Activated CD8-positive, alpha-beta T cell treated with anti-CD3 and anti-CD28 coated beads for 36 hours (primary cell): Measurements from ENCODE around the gene CYS1. TPM values are rescaled to one million over a fixed set of nuclear protein-coding genes. Genes with fewer than 3 reads are reported as not detected.

Source experiments
- ATAC-seq: fragments of 200-7000 bp; cut with Tn5 transposase; one replicate; pipeline ENCODE4 v1.10.0; 2021; ENCODE audit warnings: mild to moderate bottlenecking, moderate library complexity
- CTCF ChIA-PET: fragments of 350-600 bp; sonication (Branson Sonifier 250); formaldehyde crosslinking; loops from one replicate; lab custom pipeline; 2021; ENCODE audit warnings: antibody characterized with exemption; lab: Charles Lee
- POLR2A ChIA-PET: fragments of 350-600 bp; sonication (Branson Sonifier 250); formaldehyde crosslinking; loops from one replicate; lab custom pipeline; 2021; ENCODE audit warnings: antibody characterized with exemption; lab: Charles Lee
- DNase-seq: peaks from one replicate; pipeline ENCODE4 v3.0.0-alpha.2; 2020
- H3K27ac Mint-ChIP-seq: one replicate; pipeline ENCODE4 v1.8.0; 2021; ENCODE audit warnings: mild to moderate bottlenecking, mixed read lengths
- H3K27me3 Mint-ChIP-seq: one replicate; pipeline ENCODE4 v1.8.0; 2021; ENCODE audit warnings: mixed read lengths
- H3K36me3 Mint-ChIP-seq: one replicate; pipeline ENCODE4 v1.8.0; 2021; ENCODE audit warnings: low read depth, mixed read lengths
- H3K4me1 Mint-ChIP-seq: one replicate; pipeline ENCODE4 v1.8.0; 2021; ENCODE audit warnings: low read depth, mixed read lengths
- H3K4me3 Mint-ChIP-seq: one replicate; pipeline ENCODE4 v1.8.0; 2021; ENCODE audit warnings: mild to moderate bottlenecking, moderate library complexity, mixed read lengths
- H3K9me3 Mint-ChIP-seq: one replicate; pipeline ENCODE4 v1.8.0; 2021; ENCODE audit warnings: mixed read lengths
- CTCF ChIP-seq: fragments of 200-600 bp; IDR thresholded peaks from one replicate; pipeline ENCODE4 v1.8.0; 2022; ENCODE audit warnings: antibody characterized with exemption, mild to moderate bottlenecking
- intact Hi-C: fragments of 100-400 bp; cut with micrococcal nuclease; formaldehyde crosslinking; loops from one replicate; pipeline ENCODE4 v1.10.0; 2022
- total RNA-seq, 2 experiments: library from RNA; stranded (reverse); gene quantifications; one replicate each; pipeline ENCODE4 v1.2.3, GENCODE V29; 2021

The CYS1 gene
- total RNA-seq, 2 experiments from 2014 or later: 0.11 to 0.32 TPM

DNA sequence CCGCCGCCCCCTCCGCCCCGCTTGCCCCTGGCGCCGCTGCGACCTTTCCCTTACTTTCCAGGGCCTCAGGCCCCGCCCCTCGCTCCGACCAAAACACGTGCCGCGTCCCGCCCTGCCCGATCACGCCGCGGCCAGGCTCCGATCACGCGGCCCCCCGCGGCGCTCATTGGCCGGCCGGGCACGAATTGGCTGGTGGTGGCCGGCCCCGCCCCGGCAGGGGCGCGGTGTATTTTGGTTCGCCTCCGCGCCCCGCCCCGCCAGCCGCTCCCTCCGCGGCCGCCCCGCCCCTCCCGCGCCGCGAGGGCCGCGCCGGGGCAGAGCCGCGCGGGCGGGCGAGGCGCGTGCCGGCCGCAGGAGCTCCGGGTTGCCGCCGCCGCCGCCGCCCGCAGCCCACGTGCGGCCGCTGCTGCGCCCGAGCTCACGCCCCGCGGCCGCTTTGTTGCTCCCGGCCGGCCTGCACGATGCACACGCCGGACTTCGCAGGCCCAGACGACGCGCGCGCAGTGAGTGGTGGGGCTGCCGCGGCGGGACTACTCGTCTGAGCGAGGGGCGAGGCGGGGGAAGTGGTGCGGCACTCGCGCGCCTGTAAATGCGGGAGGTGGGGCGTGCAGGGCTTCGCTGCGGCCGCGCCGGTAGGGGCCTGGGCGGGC lies 36.8 kb downstream of the CYS1 start, which contains the start of gene KLF11:
TSS of gene KLF11 (plus strand) at position 295 of the 650 bp plus-strand sequence. CDS start at position 462, 167 bp downstream.
- CTCF ChIA-PET: interaction anchor here (8.9 kb wide), 1 partner anchor 230 kb away, joined by 82 read pairs; no protein-coding TSS in a partner anchor
- POLR2A ChIA-PET: interaction anchor here (0.6 to 1.6 kb wide), 9 partner anchors 13 to 487 kb away, joined by 3 to 6 read pairs (median 3); partner anchors contain the start of genes ADAM17, ODC1 and TAF1B

DNA sequence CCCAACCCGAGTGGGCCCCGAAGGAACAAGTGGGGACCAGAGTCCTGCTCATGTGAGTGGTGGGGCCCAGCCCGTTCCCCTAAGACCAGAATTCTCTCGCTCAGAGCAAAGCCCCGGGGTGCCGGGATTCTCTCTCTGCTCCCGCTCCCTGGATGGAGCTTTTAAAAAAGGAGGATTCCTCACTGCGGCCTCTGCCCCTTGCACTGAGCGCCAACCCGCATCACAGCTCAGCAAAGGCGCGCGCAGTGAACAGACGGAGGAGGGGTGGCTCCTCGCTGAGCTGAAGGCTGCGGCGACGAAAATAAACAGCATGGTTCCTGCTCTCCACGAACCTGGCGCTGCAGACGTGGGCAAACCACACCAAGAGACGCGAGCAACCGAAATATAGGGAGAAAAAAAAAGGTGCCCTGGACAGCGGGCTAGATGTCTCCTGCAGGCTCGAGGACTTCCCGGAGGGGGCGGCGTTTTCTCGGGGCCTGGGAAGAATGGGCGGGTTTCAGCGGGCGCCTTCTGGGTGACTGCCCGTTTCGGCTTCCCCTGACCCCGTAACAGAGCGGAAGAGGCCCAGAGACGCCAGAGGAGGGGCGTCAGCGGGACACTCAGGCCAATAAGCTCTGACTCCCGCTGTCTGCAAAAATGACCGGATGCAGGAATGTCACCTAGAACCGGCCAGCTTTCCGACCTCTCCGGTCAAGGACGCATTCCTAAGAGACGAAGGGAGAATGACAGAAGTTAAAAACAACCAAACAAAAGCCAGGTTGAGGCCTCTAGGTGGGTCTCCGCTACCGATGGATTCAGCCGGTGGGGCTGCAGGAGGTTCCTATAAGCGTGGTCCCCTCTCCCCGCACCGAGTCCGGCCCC lies 37.7 kb downstream of the CYS1 start:
- ChIA-PET CTCF (interaction anchor here (0.7 to 8.9 kb wide), 5 partner anchors 11 to 229 kb away, joined by 3 to 82 read pairs (median 4); no protein-coding TSS in a partner anchor), POLR2A (interaction anchor here (0.6 to 1.6 kb wide), 5 partner anchors 9 to 843 kb away, joined by 3 to 7 read pairs (median 3); partner anchors contain the start of gene ADAM17)
- Mint-ChIP-seq H3K4me3 (peak overlapping the region; percentile 71), H3K4me1 (peaks cover 8% of the 10 kb centered on the region), H3K27me3 (peaks cover 2% of the 10 kb centered on the region), H3K9me3 (no peaks in the 10 kb centered on the region), H3K36me3 (peaks cover 4% of the 10 kb centered on the region), H3K27ac (peak overlapping the region; percentile 83)
- ATAC-seq (no peak), DNase-seq (peak; percentile 34)
- TF ChIP-seq CTCF: no peak
- intact Hi-C loops: no loop called here

More for the DNA sequence above, 36.8 kb downstream of the CYS1 start, which contains the start of gene KLF11:
- ATAC-seq: peak; percentile 68
- peak within 1 kb of the TSS; percentile 71 for H3K4me3 Mint-ChIP-seq
- H3K4me1 Mint-ChIP-seq: peaks cover 8% of the 10 kb centered on the region
- peaks cover 6% of the 10 kb centered on the region for H3K36me3 Mint-ChIP-seq
- H3K27me3 Mint-ChIP-seq: peaks cover 2% of the 10 kb centered on the region
- peak; percentile 73 for DNase-seq
- H3K27ac Mint-ChIP-seq: peak within 1 kb of the TSS; percentile 83
- no peaks in the 10 kb centered on the region for H3K9me3 Mint-ChIP-seq
- TF ChIP-seq CTCF: no peak
- intact Hi-C loops: no loop called here

DNA sequence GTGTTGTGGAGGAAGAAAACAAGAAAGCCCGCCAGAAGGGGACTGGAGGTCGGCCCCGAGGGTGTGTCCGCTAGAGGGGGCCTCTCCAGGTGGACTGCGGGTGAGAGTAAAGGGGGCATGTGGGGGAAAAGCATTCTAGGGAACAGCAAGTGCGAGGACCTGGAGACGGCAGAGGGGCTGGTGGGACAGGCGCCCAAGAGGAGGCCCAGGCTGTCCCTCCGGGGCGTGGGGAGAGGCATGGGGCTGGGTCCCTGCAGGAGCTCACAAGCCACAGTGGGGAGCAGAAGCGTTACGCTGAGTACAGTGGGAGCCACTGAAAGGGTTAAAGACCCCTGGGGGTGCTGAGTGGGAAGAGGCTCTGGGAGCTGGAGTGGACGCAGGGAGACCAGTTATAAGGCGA lies 38.5 kb downstream of the CYS1 start:
- intact Hi-C loops: no loop called here
- no peak for TF ChIP-seq CTCF
- Mint-ChIP-seq H3K4me3 (no peak overlapping the region), H3K4me1 (peaks cover 8% of the 10 kb centered on the region), H3K9me3 (no peaks in the 10 kb centered on the region), H3K36me3 (peaks cover 4% of the 10 kb centered on the region), H3K27me3 (peaks cover 2% of the 10 kb centered on the region), H3K27ac (no peak overlapping the region)
- CTCF ChIA-PET: interaction anchor here (0.9 to 8.9 kb wide), 3 partner anchors 11 to 228 kb away, joined by 3 to 82 read pairs (median 4); no protein-coding TSS in a partner anchor
- no peak for DNase-seq
- POLR2A ChIA-PET: no interaction called here
- ATAC-seq: no peak

DNA sequence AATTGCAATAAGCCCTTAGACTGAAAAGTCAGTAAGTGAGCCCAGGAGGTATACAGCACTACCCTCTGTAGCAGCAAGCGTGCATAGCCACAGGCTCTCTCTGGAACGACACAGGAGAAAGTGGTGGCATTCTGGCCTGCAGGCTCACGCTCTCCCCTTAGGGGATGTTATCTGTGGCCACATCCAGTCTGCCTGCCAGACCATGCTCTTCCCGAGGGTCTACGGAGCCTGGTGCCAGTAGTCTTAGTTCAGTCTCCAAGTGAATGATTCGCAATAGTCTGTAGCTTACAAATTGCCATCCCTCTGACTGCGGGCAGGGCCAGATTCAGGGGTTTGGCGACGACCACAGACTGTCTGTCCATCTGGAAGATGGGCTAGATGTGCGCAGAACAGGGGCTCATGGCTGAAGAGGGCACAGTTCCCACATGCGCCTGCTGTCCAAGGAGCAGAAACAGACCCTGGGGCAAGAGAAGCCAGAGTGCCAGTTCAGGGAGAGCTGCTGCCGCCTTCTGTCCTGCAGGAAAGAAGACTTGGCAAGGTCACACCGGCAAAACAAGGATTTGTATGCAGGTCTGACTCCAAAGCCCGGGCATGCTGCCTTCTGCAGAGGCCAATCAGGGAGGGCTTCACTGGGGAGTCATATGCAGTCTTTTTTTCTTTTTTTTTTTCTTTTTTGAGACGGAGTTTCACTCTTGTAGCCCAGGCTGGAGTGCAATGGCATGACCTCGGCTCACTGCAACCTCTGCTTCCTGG lies 40.4 kb downstream of the CYS1 start:
- intact Hi-C loops: no loop called here
- no peak for TF ChIP-seq CTCF
- ChIA-PET POLR2A (no interaction called here), CTCF (interaction anchor here (1.0 to 1.5 kb wide), 3 partner anchors 8 to 56 kb away, joined by 3 to 4 read pairs (median 3); no protein-coding TSS in a partner anchor)
- DNase-seq (no peak), ATAC-seq (no peak)
- peaks cover 4% of the 10 kb centered on the region for H3K36me3 Mint-ChIP-seq
- no peak overlapping the region for H3K4me3 Mint-ChIP-seq
- H3K27me3 Mint-ChIP-seq: peaks cover 2% of the 10 kb centered on the region
- no peak overlapping the region for H3K27ac Mint-ChIP-seq
- peaks cover 16% of the 10 kb centered on the region for H3K4me1 Mint-ChIP-seq
- no peaks in the 10 kb centered on the region for H3K9me3 Mint-ChIP-seq
